GM19193 (cell line): ENCODE results near the gene MCUB.

ENCODE experiments used
- POLR2A ChIP-seq: IDR thresholded peaks from 4 replicates; pipeline ENCODE4 v1.6.1; 2011; ENCODE audit not compliant: insufficient read depth, insufficient read length; ENCODE audit errors: extremely low read depth

MCUB gene

GRCh38 chr4:109684727-109685126, 124.7 kb downstream of the MCUB start:
- no peak for TF ChIP-seq POLR2A

DNA sequence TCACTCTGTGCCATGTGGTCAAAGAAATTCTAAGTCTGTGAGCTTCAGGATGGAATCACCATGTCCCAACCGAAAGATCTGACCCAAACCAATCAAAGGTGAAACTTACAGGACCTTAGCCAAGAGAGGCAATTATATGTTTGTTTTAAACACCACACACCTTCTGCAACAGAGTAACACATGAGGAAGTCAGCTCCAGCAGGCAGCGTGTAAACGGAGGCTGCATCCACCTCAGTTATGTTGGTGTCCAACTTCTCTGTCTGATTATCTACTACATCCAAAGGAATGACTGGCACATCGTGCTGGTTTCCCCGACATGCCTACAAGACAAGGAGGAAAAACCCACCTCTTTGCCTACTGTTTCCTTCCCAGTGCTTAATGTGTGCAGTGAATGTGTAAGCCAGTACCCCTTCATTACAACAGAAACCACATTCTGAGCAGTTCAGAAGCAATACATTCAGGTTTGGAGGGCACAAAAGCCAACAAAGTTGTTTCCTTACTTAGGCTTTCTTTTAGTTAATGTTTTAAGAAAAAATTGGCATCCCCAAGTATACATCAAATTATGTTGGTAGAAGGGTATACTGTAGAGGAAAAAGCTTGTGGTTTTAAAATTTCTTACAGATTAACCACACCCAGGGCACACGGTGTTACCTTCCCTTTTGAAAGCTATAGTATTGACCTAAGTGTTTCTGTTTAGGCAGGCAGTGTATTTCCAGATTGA, 130.8 kb downstream of the MCUB start:
- no peak for TF ChIP-seq POLR2A

DNA sequence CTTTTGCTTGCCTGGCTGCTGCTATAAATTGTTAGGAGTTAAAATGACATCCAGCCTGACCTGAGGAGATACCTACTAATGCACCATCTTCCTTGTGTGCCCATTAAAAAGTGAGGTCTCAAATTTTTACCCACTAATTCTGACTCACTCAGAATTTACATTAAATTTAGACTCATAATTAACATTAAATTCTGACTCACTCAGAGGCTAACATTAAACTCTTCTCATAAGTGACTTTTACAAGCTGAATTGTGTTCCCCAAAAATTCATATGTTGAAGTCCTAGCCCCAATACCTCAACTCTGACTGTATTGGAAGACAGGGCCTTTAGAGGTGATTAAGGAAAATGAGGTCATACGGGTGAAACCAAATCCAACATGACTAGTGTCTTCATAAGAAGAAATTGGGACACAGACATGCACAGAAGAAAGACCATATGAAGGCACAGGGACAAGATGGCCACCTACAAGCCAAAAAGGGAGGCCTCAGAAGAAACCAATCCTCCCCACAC, 131.4 kb downstream of the MCUB start:
- no peak for TF ChIP-seq POLR2A

DNA sequence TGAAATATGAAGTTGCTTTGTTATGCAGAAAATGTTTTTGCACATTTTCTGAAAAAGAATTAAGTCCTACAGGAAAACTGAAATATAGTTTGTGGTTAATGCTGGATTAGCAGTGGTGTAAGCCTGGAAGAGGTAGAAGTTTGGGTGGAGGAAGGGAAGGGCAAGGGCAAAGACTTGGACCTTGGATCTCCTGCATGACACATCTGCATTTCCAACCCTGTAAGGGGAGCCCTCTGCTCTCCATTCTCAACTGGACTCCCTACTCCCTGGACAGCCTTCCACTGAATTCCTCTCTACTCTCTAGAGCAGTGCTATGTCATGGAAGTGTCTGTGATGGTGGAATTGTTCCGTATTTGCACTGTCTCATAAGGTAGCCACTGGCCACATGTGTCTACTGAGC, 138.6 kb downstream of the MCUB start:
- TF ChIP-seq POLR2A: no peak

- TF ChIP-seq POLR2A: no peak
Measured at GRCh38 chr4:109699553-109700225, 139.6 kb downstream of the MCUB start.

DNA sequence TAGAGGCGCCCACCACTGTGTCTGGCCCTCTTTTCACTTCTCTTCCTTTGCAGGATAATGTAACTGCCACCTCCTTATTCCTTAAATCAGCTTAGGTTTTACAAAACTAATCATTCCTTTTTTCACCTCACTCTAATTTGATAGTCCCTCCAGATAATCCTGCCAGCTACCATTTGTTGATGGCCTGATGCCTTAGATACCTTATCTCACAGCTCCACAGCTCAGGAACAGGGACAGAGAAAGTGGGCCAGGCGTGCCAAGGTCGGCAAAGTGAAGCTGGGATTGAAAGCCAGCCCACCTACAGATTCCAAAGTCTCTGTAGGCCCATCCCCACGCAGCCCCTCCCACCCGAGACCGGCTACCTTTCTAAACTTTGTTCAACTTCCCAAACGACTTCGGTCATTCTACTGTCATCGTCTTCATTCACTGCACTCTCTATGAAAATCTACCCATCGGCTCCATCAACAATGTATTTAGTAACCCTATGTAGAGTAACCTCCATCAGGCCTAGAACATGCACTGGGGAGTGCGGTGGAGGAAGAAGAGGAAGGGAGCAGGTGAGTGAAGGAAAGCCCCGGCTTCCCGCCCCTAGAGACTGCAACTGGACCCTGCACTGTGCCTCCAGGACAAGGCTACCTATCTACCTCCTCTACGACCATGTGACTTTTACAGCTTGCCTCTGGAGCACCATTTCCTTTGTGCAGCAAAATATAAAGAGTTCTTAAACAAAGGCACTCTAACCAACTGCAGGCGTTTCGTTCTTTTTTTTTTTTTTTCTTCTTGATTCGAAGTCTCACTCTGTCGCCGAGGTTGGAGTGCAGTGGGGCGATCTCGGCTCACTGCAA, 141.7 kb downstream of the MCUB start:
- no peak for TF ChIP-seq POLR2A

DNA sequence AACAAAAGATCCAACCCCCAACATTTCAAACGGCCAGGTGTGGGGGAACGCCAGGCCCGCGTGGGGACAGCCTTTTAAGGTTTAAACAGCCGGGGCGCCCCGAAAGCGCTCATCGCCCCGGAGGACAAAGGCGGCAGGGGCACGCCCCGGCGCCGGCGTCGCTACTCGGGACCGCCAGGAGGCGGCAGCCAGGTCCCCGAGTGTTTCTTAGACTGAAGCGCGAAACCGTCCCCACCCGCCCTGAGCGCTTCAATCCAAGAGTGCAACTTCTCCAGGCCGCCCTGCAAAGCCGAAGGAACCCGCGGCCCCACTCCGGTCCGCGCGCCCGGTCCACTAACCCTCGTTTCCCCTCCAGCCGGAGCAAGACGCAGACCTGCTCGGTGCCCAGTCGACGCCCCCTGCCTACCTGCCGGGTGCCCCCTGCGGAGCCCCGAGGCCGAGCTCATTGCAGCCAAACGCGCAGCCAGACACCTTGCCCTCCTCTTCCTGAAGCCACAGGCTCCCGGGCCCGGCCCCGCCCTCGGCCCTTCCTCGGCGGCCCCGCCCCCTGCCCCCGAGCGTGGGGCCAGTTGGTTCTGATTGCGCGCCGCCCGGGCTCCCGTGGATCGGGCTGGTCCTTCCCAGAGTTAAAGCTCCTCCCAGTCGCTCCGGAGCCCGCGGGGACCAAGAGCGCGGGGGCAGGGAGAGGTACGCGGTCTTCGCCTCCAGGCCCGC, 143.1 kb downstream of the MCUB start, which contains the start of gene CASP6:
Gene CASP6 (minus strand): TSS at position 496 of the 714 bp plus-strand sequence. CDS start 50 bp downstream, at position 446.
- TF ChIP-seq POLR2A: peak; percentile 56

DNA sequence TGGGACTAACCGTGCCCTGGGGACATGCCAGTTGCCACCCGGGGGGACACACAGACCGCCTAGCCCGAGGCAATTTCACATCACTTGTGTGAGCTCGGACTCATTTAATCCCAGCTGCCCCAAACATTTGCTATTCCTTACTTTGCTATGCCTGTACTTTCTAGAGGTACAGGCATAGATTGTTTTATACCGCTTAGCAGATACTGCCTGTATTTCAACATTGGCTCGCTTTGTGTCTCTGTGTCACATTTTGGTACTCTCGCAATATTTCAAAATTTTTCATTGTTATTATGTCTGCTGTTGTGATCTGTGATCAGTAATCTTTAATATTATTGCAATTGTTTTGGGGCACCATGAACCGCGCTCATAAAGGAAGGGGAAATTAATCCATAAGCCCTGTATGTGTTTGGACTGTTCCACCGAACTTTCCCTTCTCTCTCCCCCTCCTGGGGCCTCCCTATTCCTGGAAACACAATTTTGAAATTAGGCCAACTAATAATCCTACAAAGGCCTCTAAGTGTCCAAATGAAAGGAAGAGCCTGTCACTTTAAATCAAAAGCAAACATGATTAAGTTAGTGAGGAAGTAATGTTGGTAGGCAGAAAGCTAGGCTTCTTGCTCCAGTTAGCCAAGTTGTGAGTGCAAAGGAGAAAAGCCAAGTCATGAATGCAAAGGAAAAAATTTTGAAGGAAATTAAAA, 143.8 kb downstream of the MCUB start:
- no peak for TF ChIP-seq POLR2A

- TF ChIP-seq POLR2A: no peak
Measured at GRCh38 chr4:109708435-109708834, 148.4 kb downstream of the MCUB start.

- TF ChIP-seq POLR2A: no peak
Measured at GRCh38 chr4:109708990-109709389, 148.9 kb downstream of the MCUB start.

- TF ChIP-seq POLR2A: no peak
Measured at GRCh38 chr4:109713500-109713899, 153.5 kb downstream of the MCUB start.

DNA sequence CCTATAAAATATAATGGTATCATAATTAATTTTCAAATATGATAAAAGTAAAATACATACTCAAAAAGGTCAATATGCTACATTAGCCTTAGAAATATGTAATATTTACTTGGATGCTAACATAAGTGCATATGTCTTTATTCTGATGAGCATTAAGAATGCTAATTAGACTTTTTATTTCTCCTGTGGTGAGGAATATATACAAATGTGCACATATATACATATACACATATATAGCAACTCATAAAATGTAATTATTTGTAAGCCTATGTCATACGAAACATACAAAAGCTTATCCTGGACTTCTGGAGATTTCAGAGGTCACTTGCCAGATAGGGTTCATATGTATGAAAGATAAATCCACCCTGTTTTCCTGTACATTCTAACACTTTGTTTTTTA, 158.7 kb downstream of the MCUB start:
- TF ChIP-seq POLR2A: no peak

DNA sequence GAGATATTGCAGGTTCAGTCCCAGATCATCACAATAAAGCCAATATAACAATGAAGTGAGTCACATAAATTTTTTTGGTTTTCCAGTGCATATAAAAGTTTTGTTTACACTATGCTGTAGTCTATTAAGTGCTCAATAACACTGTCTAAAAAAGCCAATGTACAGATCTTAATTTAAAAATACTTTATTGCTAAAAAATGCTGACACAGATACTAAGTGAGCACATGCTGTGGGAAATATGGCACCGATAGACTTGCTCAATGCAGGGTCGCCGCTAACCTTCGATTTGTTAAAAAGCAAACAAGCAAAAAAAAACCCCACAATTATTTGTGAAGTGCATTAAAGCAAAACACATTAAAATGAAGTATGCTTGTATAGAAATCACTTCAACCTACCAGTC, 159.6 kb downstream of the MCUB start:
- no peak for TF ChIP-seq POLR2A

GRCh38 chr4:109721033-109721432, 161.0 kb downstream of the MCUB start:
- no peak for TF ChIP-seq POLR2A
